Measurements from ENCODE around the gene NSA2.

GRCh38 chr5:74761241-74761640, 5.8 kb upstream of the NSA2 start:
- TF ChIP-seq CTCF (IDR thresholded peaks at IDR 0.05) (no peak), POLR2AphosphoS5 (IDR thresholded peaks at IDR 0.05) (no peak), POLR2A (IDR thresholded peaks at IDR 0.05) (no peak)

Measured in breast epithelium (tissue), 3 donors.